ENCODE data around the gene CRHR2. TPM values are rescaled to one million over a fixed set of nuclear protein-coding genes. Genes with fewer than 3 reads are reported as not detected.

Gene CRHR2
- polyA plus RNA-seq, 1 of the 3 experiments (the other 2 are of a cell fraction) = not detected

DNA sequence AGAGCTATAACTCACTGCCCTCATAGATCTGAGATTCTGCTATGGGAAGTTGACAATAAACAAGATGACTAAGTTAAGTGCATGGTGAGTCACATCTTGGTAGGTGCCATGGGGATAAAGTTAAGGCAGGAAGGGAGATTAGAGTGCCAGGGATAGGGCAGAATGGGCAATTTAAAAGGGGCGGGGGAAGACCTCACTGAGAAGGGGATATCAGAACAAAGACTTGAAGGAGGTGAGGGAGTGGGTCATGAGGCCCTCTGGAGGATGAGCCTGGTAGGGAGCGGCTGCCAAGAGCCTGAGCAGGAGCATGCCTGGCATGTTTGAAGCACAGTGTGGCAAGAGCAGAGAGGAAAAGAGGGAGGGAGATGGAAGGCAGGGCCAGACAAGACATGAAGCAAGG, 34.9 kb upstream of the CRHR2 start:
- H3K4me1 ChIP-seq (ENCODE audit: control insufficient read depth in 1 of 2, insufficient read depth in 2 of 2, low read depth in 1 of 2, low read length in 1 of 2) = no peaks in the 10 kb centered on the region
- no peak overlapping the region for H3K4me2 ChIP-seq
- TF ChIP-seq FOSL2 (IDR thresholded peaks at IDR 0.05; ENCODE audit: borderline replicate concordance, low read depth) (peak; percentile 18; the same call in 1 of the 2 replicates), FOXM1 (IDR thresholded peaks at IDR 0.05; ENCODE audit: low read depth) (no peak)
- WGBS (ENCODE audit: low lambda C conversion rate) = 41% methylated on average over 2 of the region's 2 CpGs
- H3K4me3 ChIP-seq (ENCODE audit: low read depth in 2 of 2, low read length in 1 of 2) = no peak overlapping the region
- H3K27ac ChIP-seq (ENCODE audit: low read depth in 2 of 2, low read length in 1 of 2) = no peak overlapping the region
- no peaks in the 10 kb centered on the region for H3F3A ChIP-seq (replicated peaks; ENCODE audit: insufficient read depth)
- no peak overlapping the region for H2AFZ ChIP-seq (ENCODE audit: low read depth)
- POLR2A ChIA-PET = no interaction called here
- no peaks in the 10 kb centered on the region for H3K79me2 ChIP-seq (ENCODE audit: insufficient read depth)
- no peaks in the 10 kb centered on the region for H3K27me3 ChIP-seq (ENCODE audit: insufficient read depth)
- no peak for DNase-seq
- H3K9ac ChIP-seq = no peak overlapping the region
- no peaks in the 10 kb centered on the region for H3K9me2 ChIP-seq
- H3K36me3 ChIP-seq (replicated peaks in 1 of 2; ENCODE audit: control insufficient read depth in 1 of 2, insufficient read depth in 2 of 2, low read length in 1 of 2) = no peaks in the 10 kb centered on the region
- H3K9me3 ChIP-seq = no peaks in the 10 kb centered on the region; the same call in 1 of the 2 replicates
- no peaks in the 10 kb centered on the region for H4K20me1 ChIP-seq (ENCODE audit: insufficient read depth)
- CTCF ChIA-PET = interaction anchor here (0.5 to 1.9 kb wide), 5 partner anchors 9 to 34 kb away, joined by 3 to 5 read pairs (median 3); no protein-coding TSS in a partner anchor

DNA sequence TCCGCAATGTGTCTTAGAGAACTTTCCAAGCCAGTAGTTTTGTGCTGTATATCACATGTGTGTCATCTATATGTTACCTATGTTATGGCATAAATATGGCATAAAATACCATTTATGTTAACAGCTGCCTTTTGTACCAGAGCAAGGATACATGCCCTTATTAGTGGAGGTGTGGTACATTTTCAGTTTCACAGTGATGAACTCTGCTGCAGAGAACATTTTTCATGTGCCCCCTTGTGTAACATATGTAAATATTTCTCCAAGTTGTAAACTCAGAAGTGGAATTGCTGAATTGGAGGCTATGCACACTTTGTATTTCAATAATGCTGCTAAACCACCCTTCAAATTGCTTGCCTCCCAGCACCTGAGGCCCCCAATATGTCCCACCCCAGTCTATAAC, 31.9 kb upstream of the CRHR2 start:
- H3K27ac ChIP-seq (ENCODE audit: low read depth in 2 of 2, low read length in 1 of 2) = no peak overlapping the region
- DNase-seq = no peak
- ChIA-PET POLR2A (no interaction called here), CTCF (interaction anchor here (0.9 to 1.1 kb wide), 2 partner anchors 26 to 27 kb away, joined by 3 to 4 read pairs; no protein-coding TSS in a partner anchor)
- no peaks in the 10 kb centered on the region for H3K36me3 ChIP-seq (replicated peaks in 1 of 2; ENCODE audit: control insufficient read depth in 1 of 2, insufficient read depth in 2 of 2, low read length in 1 of 2)
- no peak for TF ChIP-seq RFX5 (IDR thresholded peaks at IDR 0.05; ENCODE audit: low read length)
- no peak for TF ChIP-seq RCOR1 (IDR thresholded peaks at IDR 0.05; ENCODE audit: low read length)
- TF ChIP-seq GABPA (IDR thresholded peaks at IDR 0.05; ENCODE audit: low read depth) = no peak
- TF ChIP-seq TCF12 (IDR thresholded peaks at IDR 0.05) = no peak
- TF ChIP-seq, protein P1, sequence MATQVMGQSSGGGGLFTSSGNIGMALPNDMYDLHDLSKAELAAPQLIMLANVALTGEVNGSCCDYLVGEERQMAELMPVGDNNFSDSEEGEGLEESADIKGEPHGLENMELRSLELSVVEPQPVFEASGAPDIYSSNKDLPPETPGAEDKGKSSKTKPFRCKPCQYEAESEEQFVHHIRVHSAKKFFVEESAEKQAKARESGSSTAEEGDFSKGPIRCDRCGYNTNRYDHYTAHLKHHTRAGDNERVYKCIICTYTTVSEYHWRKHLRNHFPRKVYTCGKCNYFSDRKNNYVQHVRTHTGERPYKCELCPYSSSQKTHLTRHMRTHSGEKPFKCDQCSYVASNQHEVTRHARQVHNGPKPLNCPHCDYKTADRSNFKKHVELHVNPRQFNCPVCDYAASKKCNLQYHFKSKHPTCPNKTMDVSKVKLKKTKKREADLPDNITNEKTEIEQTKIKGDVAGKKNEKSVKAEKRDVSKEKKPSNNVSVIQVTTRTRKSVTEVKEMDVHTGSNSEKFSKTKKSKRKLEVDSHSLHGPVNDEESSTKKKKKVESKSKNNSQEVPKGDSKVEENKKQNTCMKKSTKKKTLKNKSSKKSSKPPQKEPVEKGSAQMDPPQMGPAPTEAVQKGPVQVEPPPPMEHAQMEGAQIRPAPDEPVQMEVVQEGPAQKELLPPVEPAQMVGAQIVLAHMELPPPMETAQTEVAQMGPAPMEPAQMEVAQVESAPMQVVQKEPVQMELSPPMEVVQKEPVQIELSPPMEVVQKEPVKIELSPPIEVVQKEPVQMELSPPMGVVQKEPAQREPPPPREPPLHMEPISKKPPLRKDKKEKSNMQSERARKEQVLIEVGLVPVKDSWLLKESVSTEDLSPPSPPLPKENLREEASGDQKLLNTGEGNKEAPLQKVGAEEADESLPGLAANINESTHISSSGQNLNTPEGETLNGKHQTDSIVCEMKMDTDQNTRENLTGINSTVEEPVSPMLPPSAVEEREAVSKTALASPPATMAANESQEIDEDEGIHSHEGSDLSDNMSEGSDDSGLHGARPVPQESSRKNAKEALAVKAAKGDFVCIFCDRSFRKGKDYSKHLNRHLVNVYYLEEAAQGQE (IDR thresholded peaks at IDR 0.05; ENCODE audit: low read depth, low read length) = no peak
- TF ChIP-seq FOXJ3 (CRISPR knock-in tag; IDR thresholded peaks at IDR 0.05) = no peak
- TF ChIP-seq EP300 (IDR thresholded peaks at IDR 0.05; ENCODE audit: borderline replicate concordance in 1 of 2, low read depth in 1 of 2, low read length in 1 of 2) = no peak
- TF ChIP-seq, protein P2, sequence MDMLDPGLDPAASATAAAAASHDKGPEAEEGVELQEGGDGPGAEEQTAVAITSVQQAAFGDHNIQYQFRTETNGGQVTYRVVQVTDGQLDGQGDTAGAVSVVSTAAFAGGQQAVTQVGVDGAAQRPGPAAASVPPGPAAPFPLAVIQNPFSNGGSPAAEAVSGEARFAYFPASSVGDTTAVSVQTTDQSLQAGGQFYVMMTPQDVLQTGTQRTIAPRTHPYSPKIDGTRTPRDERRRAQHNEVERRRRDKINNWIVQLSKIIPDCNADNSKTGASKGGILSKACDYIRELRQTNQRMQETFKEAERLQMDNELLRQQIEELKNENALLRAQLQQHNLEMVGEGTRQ (IDR thresholded peaks at IDR 0.05; ENCODE audit: borderline replicate concordance, low read depth, low read length) = no peak
- no peak for TF ChIP-seq TAF1 (IDR thresholded peaks at IDR 0.05; ENCODE audit: borderline replicate concordance, low read depth, low read length)
- TF ChIP-seq JUND (IDR thresholded peaks at IDR 0.05) = no peak
- TF ChIP-seq ELF1 (IDR thresholded peaks at IDR 0.05) = no peak
- no peak for TF ChIP-seq EZH2phosphoT487 (IDR thresholded peaks at IDR 0.05; ENCODE audit: borderline replicate concordance, low read depth)
- TF ChIP-seq GATA2 (CRISPR knock-in tag; IDR thresholded peaks at IDR 0.05) = no peak
- no peak for TF ChIP-seq MEF2A (IDR thresholded peaks at IDR 0.05; ENCODE audit: borderline replicate concordance, low read depth)
- TF ChIP-seq SMC3 (IDR thresholded peaks at IDR 0.05; ENCODE audit: low read depth, low read length) = no peak
- no peak for TF ChIP-seq MXI1 (IDR thresholded peaks at IDR 0.05; ENCODE audit: low read depth, low read length)
- H3K9ac ChIP-seq = no peak overlapping the region
- H3K9me2 ChIP-seq = no peaks in the 10 kb centered on the region
- no peaks in the 10 kb centered on the region for H3K79me2 ChIP-seq (ENCODE audit: insufficient read depth)
- H3K4me1 ChIP-seq (ENCODE audit: control insufficient read depth in 1 of 2, insufficient read depth in 2 of 2, low read depth in 1 of 2, low read length in 1 of 2) = no peaks in the 10 kb centered on the region
- no peaks in the 10 kb centered on the region for H3F3A ChIP-seq (replicated peaks; ENCODE audit: insufficient read depth)
- H3K4me2 ChIP-seq = no peak overlapping the region
- WGBS (ENCODE audit: low lambda C conversion rate) = 44% methylated on average over 1 of the region's 1 CpG
- no peaks in the 10 kb centered on the region for H4K20me1 ChIP-seq (ENCODE audit: insufficient read depth)
- no peak overlapping the region for H2AFZ ChIP-seq (ENCODE audit: low read depth)
- H3K27me3 ChIP-seq (ENCODE audit: insufficient read depth) = no peaks in the 10 kb centered on the region; the same call in 1 of the 2 replicates
- no peaks in the 10 kb centered on the region; the same call in 1 of the 2 replicates for H3K9me3 ChIP-seq
- no peak overlapping the region for H3K4me3 ChIP-seq (ENCODE audit: low read depth in 2 of 2, low read length in 1 of 2)
